Mesothelial cell of epicardium (in vitro differentiated cells): Measurements from ENCODE around the gene BBS2. TPM values are rescaled to one million over a fixed set of nuclear protein-coding genes. Genes with fewer than 3 reads are reported as not detected.

Experiments used
- DNase-seq, 2 experiments: peaks; one replicate each; pipeline ENCODE4 v3.0.0; 2021; ENCODE audit warnings: low spot score in 2 of 2; ENCODE audit not compliant: unreplicated experiment in 2 of 2
- H3K27ac Mint-ChIP-seq: 2 replicates; pipeline ENCODE4 v1.8.0; 2021; ENCODE audit warnings: mixed read lengths
- H3K27me3 Mint-ChIP-seq: 2 replicates; pipeline ENCODE4 v1.8.0; 2021; ENCODE audit warnings: low read depth, mixed read lengths
- H3K36me3 Mint-ChIP-seq: 2 replicates; pipeline ENCODE4 v1.8.0; 2021; ENCODE audit warnings: mixed read lengths
- H3K4me1 Mint-ChIP-seq: 2 replicates; pipeline ENCODE4 v1.8.0; 2021; ENCODE audit warnings: mixed read lengths
- H3K4me3 Mint-ChIP-seq: 2 replicates; pipeline ENCODE4 v1.8.0; 2021; ENCODE audit warnings: mild to moderate bottlenecking, moderate library complexity, mixed read lengths
- H3K9me3 Mint-ChIP-seq: 2 replicates; pipeline ENCODE4 v1.8.0; 2021; ENCODE audit warnings: mixed read lengths
- total RNA-seq: library from RNA; stranded (reverse); gene quantifications from 3 replicates; pipeline ENCODE4 v1.2.1, GENCODE V29; 2021
- TF ChIP-seq, protein P1 (sequence below): fragments of 200-600 bp; sonication (generic); IDR thresholded peaks from one replicate; pipeline ENCODE4 v1.5.0; 2021; ENCODE audit warnings: antibody characterized with exemption; ENCODE audit not compliant: unreplicated experiment

Gene BBS2
- total RNA-seq, 1 donor from 2014 or later, result 60.8 TPM

DNA sequence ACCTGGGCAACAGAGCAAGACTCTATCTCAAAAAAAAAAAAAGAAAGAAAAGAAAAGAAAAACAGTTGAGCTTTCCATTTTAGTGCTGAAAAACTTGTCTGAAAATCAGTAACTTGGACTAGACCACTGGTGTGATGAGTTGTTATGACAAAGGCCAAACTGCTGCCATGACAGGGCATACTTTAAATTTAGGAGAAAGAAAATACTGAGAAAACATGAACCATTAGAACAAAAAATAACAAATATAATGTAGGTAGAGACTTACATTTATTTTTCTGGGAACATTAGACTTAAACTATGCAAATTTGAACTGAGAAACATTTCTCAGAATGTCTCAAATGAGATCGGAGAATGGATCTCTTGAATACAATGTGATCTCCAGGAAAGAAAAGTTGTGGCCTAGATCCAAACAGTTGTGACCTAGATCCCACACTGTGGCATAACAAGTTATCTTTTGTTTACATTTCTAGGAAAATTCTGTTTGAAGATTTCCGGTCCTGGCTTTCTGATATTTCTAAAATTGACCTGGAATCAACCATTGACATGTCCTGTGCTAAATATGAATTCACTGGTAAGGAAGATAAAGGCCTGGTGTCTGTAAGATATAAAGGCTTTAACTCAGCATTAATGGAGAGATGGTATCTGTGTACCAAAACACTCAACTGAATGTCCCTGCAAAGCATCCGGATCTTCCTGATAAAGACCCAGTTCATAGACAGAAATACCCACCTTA lies 57.6 kb downstream of the BBS2 start:
- H3K9me3 Mint-ChIP-seq, result no peaks in the 10 kb centered on the region
- no peak for DNase-seq
- no peak overlapping the region for H3K4me3 Mint-ChIP-seq
- no peaks in the 10 kb centered on the region for H3K27me3 Mint-ChIP-seq
- no peaks in the 10 kb centered on the region for H3K4me1 Mint-ChIP-seq
- H3K36me3 Mint-ChIP-seq, result peaks cover 53% of the 10 kb centered on the region
- no peak overlapping the region for H3K27ac Mint-ChIP-seq
- TF ChIP-seq, protein P1, sequence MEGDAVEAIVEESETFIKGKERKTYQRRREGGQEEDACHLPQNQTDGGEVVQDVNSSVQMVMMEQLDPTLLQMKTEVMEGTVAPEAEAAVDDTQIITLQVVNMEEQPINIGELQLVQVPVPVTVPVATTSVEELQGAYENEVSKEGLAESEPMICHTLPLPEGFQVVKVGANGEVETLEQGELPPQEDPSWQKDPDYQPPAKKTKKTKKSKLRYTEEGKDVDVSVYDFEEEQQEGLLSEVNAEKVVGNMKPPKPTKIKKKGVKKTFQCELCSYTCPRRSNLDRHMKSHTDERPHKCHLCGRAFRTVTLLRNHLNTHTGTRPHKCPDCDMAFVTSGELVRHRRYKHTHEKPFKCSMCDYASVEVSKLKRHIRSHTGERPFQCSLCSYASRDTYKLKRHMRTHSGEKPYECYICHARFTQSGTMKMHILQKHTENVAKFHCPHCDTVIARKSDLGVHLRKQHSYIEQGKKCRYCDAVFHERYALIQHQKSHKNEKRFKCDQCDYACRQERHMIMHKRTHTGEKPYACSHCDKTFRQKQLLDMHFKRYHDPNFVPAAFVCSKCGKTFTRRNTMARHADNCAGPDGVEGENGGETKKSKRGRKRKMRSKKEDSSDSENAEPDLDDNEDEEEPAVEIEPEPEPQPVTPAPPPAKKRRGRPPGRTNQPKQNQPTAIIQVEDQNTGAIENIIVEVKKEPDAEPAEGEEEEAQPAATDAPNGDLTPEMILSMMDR, result no peak

- H3K27me3 Mint-ChIP-seq, result no peaks in the 10 kb centered on the region
- no peak for DNase-seq
- H3K4me1 Mint-ChIP-seq, result no peaks in the 10 kb centered on the region
- no peaks in the 10 kb centered on the region for H3K9me3 Mint-ChIP-seq
- H3K27ac Mint-ChIP-seq, result no peak overlapping the region
- H3K36me3 Mint-ChIP-seq, result peaks cover 56% of the 10 kb centered on the region
- H3K4me3 Mint-ChIP-seq, result no peak overlapping the region
- TF ChIP-seq, protein P1, result no peak
Measured at GRCh38 chr16:56460101-56460500, 59.7 kb downstream of the BBS2 start.

- TF ChIP-seq, protein P1, result no peak
- no peaks in the 10 kb centered on the region for H3K27me3 Mint-ChIP-seq
- no peak overlapping the region for H3K4me3 Mint-ChIP-seq
- no peaks in the 10 kb centered on the region for H3K4me1 Mint-ChIP-seq
- H3K9me3 Mint-ChIP-seq, result no peaks in the 10 kb centered on the region
- no peak for DNase-seq
- H3K27ac Mint-ChIP-seq, result no peak overlapping the region
- peaks cover 55% of the 10 kb centered on the region for H3K36me3 Mint-ChIP-seq
Measured at GRCh38 chr16:56457927-56458470, 61.8 kb downstream of the BBS2 start.

DNA sequence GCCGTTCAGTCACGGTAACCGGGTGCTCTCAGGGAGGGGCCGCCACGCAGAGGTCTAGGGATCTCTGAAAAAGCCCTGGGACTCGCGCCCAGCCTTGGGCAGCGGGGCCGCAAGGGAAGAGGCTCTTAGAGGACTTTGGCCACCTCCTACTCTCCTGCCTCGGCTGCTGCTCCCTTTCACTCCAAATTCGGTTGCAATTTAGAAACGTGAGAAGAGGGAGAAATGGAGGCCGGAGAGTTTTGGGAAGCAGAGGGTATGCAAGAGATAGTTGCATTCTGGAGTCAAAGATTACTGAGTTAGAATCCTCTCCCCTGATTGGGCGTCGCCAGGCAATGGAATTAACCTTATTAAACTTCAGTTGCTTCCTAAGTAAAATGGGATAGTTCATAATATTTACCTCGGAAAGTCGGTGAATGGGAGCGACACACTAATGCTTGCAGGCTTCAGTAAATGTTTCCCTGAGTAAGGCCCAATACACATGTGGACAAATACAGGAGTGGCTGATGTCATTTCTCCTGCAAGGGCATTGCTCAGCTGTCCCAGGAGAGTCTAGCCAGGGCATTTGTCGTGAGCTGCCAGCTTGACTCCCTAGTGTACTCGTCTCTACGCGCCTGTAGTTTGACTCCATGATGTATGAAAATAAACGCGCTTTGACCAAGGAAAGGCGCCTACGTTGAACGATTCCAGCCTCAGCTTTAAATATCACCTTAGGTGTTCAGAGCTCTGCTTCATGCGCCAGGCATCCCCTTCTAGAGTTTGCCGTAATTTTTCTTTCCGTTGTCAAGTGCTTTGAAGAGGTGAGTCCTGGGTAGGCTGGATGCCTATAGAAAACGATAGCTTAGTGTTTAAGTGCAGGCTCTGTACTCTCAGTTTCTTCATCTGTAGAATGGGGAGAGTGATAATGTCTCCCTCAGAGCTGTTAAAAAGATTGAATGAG lies 67.8 kb downstream of the BBS2 start:
- TF ChIP-seq, protein P1, result no peak

DNA sequence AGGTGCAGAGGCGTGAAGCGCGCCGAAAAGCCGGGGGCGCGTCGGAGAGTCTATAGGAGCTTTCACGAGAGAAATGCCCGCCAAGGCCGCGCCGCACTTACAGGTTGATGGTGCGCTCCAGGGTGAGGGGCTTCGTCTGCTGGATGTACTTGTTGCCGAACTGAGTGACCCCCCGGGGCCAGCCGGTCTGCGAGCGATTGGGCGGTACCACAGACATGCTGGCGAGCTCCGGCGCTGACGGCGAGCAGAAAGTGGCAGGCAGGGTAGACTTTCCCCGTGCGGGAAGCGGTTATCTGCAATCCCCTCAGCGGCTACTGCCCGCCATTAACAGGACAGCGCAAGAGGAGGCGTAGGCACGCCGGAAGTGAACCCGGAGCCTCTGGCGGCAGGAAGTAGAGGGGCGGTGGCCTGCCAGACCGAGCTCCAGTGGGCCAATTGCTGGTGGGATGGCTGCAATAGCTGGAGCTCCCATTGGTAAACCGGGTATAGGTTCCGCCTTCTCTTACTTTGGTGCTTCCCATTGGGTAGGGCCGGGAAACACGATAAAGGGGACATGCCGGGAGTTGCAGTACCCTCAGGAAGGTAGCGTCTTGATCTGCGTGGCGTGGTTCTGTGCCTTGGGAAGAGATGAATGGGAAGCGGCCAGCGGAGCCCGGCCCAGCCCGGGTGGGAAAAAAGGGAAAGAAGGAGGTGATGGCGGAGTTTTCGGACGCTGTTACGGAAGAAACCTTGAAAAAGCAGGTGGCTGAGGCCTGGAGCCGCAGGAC lies 68.7 kb downstream of the BBS2 start, which contains the start of the genes NUDT21 and OGFOD1:
Gene NUDT21 (minus strand): TSS at position 347 of the 767 bp plus-strand sequence. CDS start 130 bp downstream, at position 217.
Gene OGFOD1 (plus strand): TSS at position 569 of the 767 bp plus-strand sequence. CDS start 59 bp downstream, at position 628.
- TF ChIP-seq, protein P1, result no peak
- Mint-ChIP-seq H3K36me3 (peaks cover 15% of the 10 kb centered on the region), H3K9me3 (no peaks in the 10 kb centered on the region), H3K27ac (peak within 1 kb of the TSS; percentile 98), H3K4me1 (peaks cover 34% of the 10 kb centered on the region), H3K4me3 (peak within 1 kb of the TSS; percentile 94), H3K27me3 (no peaks in the 10 kb centered on the region)
- DNase-seq, result peak; percentile 85 to 89

More for the DNA sequence above, 67.8 kb downstream of the BBS2 start:
- Mint-ChIP-seq H3K4me1 (peaks cover 34% of the 10 kb centered on the region), H3K4me3 (peak overlapping the region; percentile 94), H3K27ac (peak overlapping the region; percentile 98), H3K9me3 (no peaks in the 10 kb centered on the region), H3K36me3 (peaks cover 21% of the 10 kb centered on the region), H3K27me3 (no peaks in the 10 kb centered on the region)
- peak in 1 of 2 experiments; percentile 37 for DNase-seq
